ENCODE results near the gene LRP5. TPM values are rescaled to one million over a fixed set of nuclear protein-coding genes. Genes with fewer than 3 reads are reported as not detected.

The LRP5 gene
- 39.6 to 55.0 TPM (median 49.8 TPM) in 5 replicates for total RNA-seq (2022; extraction: Qiagen RNA extraction)

GRCh38 chr11:68312117-68312779 is at the start of gene LRP5:
Gene LRP5 (plus strand): TSS chr11:68312591. CDS start chr11:68312715, 124 bp downstream.

DNA sequence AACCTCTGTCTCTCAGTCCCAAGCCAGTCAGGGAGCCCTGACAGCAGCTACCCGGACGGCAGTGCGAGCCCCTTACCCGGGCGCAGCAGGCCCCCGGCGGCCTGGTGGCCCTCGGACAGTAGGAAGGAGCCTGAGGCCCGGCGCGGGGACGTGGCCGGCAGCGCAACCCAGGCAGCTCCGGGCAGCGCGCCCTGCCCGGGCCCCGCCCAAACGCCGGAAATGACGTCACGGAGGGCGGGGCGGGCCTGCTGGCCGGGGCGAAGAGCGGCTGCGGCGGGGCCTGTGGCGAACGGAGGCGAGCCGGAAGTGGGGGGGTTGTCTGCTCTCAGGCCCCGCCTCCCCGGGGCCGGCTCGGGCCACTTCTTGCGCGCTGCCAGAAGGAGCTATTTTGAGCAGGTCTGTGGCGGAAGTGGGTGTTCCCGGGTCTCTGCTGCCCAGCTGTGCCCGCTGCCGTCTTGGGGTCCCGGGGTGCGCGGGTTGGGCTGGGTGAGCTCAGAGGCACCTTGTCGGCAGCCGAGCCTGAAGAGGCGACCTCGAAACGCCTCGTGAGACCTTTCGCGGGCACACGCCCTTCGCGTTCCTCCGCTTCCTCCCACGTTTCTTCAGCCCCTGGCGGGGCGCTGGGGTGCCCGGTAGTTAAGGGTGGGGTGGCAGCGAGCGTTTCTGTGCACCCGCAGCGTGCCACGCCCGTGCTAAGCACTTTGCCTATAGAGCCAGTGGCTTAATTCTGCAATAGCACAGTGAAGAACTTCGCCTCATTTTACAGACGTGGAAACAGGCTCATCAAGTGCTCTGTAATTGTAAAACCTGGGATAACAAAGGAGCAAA is 40.4 kb upstream of the LRP5 start, which contains the start of gene C11orf24:
Gene C11orf24 (minus strand): TSS at position 193 of the 828 bp plus-strand sequence. CDS start 8,206 bp downstream, outside the sequence.

GRCh38 chr11:68460741-68461574 is 148.6 kb downstream of the LRP5 start, which contains the start of gene PPP6R3:
Gene PPP6R3 (plus strand): TSS chr11:68460752. CDS start chr11:68537665, 76,913 bp downstream.

Other genes with a start within 250 kb of the LRP5 start
- 34.6 to 39.9 TPM (median 38.3 TPM) in 5 replicates for gene CHKA, start 191.2 kb upstream of the LRP5 start, total RNA-seq (2022; extraction: Qiagen RNA extraction)
- gene KMT5B, start 99.3 kb upstream of the LRP5 start, total RNA-seq (2022; extraction: Qiagen RNA extraction), result 20.4 to 26.8 TPM (median 20.5 TPM) in 5 replicates
- 53.5 to 61.8 TPM (median 61.0 TPM) in 5 replicates for gene C11orf24, start 40.6 kb upstream of the LRP5 start, total RNA-seq (2022; extraction: Qiagen RNA extraction)
- gene PPP6R3, start 148.2 kb downstream of the LRP5 start, total RNA-seq (2022; extraction: Qiagen RNA extraction), result 43.5 to 61.3 TPM (median 52.4 TPM) in 5 replicates